Activated T-helper 1 cell treated with Interleukin-2 at 50 U/mL for 16 hours (primary cell): ENCODE measurements around the gene SLC38A10.

Experiments used
- DNase-seq: peaks from one replicate; pipeline ENCODE4 v3.0.0-alpha.2; 2020; ENCODE audit warnings: low read depth

The SLC38A10 gene

DNA sequence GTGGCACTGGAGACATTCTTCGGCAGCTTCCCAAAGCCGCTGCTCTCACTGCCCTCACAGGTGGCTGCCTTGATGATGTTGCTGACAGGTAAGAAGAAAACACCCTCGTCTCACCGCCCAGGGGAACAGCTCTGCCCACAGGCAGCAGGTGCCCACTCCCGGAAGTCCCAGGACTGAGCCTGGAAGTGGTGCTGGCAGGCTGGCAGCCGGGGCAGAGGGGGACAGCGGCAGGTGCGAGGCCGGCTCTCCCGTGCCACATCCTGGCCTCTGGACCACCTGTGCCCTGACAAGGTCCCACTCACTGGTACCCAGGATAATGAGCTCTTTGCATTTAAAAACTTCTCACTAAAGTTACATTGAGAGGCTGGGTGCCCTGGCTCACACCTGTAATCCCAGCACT, 92.8 kb downstream of the SLC38A10 start:
- no peak for DNase-seq

- DNase-seq: no peak
Measured at GRCh38 chr17:81200695-81201580, 94.2 kb downstream of the SLC38A10 start.

DNA sequence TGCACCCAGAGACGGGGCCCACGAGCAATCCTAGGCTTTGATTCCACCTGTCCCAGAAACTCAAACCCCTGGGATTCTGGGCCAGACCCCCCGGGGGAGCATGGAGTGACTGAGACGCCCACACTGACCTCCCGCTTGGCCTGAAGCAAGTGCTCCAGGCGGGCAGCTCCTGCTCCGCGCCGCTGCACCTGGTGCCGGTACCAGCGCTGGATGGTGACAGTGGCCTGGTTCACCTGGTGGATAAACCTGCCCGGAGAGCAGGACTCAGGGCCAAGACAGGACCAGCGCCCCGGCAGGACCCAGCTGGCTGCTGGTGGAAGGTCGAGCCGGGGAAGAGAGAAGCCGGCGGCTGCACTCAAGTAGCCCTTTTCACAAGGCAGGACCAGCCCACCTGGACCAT, 94.9 kb downstream of the SLC38A10 start:
- DNase-seq: no peak

- no peak for DNase-seq
Measured at GRCh38 chr17:81199482-81199830, 95.7 kb downstream of the SLC38A10 start.

DNA sequence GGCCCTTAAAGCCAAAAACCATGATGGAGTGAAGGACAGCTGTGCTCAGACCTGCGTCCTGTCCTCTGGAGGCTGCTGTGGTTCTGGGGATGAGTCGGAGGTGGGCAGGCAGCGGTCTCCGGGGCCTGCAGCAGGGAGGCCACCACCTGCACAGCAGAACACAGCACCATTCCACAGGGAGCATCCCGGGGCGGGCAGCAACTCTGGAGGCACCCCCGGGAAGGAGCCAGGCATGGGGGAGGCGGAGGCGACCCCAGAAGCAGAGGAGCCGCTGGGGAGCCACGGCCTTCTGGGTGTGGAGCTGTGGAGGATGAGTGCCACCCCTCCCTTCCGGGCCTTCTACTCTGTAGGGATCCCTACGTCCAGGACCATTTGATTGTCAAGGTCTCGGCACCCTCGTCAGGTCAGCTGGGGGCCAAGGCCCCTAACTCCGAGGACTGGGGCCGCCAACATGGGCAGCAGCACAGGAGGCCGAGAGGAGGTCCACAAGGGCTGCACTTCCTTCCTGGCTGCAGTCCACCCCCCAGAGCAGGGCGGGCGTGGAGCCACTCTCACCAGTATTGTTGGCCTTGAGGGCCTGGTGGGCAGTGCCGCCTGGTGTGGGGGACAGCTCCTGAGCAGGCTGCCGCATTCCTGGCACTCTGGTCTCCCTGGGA, 96.2 kb downstream of the SLC38A10 start:
- no peak for DNase-seq

DNA sequence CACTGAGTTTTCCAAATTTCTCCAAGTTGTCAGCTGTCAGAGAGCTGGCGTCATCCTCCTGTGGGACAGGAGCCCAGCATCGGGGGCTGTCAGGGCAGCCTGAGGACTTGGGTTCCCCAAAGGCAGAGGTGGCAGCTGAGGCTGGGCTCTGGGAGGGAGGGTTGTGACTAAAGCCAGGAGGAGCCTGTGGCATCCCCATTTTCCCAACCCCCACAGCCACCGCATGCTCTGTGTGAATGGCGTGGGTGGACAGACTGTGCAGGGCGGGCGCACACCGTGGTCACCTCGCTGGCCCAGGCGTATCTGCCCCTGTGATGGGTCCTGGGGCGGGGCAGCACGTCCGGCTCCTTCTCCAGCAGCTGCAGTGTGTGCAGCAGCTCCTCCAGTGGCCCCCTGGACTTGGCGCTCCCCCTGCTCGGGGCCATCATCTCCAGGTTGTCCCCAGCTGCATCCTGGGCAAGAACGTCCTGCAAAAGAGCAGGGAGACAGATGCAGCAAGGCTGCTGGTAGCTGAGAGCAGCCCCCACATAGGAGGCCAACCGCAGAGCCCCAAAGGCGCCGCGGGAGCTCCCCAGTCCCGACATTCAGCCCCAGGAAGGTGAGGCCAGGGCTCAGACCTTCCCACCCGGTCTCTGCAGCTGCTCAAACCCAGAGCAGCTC, 97.1 kb downstream of the SLC38A10 start:
- DNase-seq: no peak

GRCh38 chr17:81197409-81197795, 97.7 kb downstream of the SLC38A10 start:
- no peak for DNase-seq

- no peak for DNase-seq
Measured at GRCh38 chr17:81196505-81197408, 98.3 kb downstream of the SLC38A10 start.

- no peak for DNase-seq
Measured at GRCh38 chr17:81195941-81196495, 99.1 kb downstream of the SLC38A10 start.
